GM19351 (cell line): ENCODE measurements around the gene NSMF.
"Not testable (repeated sequence)": the region's sequence is repeated elsewhere in the genome, so short reads cannot be mapped to it uniquely, and the experiment has no call there.

Experiments
- ATAC-seq: cut with Tn5 transposase; IDR thresholded peaks from one replicate; pipeline ENCODE4 v1.9.1; 2021; ENCODE audit warnings: mild to moderate bottlenecking, moderate library complexity; ENCODE audit not compliant: unreplicated experiment

NSMF gene

DNA sequence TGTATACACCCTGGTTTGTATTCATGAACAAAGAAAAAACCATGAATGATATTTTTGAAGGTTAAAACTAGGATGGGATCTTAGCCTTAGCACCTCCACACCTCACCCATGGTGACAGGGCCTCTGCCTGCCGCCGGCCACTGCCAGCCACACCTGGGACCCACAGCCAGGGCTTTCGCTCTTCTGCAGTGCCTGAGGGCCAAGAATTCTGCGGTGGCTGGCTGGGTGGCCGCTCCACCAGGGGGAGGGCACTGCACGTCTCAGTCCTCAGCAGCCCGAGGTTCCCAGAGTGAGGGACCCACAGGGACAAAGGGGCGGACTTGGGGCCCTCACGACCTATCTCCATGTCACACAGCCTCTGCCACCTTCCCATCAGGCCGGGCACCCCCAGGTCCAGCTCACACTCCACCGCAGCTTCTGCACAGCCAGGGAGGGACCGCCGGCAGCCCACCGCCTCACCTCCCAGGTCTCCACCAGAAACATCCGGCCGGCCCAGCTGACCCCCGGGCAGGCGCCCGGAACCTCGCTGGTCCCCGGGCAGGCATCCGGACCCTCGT, 43.0 kb downstream of the NSMF start:
- no peak for ATAC-seq

DNA sequence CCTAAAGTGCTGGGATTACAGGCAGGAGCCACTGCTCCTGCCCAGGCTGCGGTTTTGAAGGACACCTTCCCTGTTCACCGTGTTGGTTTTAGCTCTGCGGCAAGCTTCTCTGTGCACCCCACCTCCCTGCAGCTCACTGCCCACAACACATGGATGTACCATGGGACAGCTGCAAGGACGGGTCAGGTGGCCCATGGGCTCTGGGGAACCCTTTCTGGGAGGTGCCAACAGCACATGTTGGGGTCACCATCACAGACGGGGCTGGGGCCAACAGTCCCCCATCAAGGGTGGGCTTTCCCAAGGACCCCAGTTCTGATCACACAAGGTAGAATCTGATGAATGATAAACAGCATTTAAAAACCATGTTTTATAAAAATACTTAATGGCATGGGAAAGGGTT, 43.7 kb downstream of the NSMF start:
- no peak for ATAC-seq

DNA sequence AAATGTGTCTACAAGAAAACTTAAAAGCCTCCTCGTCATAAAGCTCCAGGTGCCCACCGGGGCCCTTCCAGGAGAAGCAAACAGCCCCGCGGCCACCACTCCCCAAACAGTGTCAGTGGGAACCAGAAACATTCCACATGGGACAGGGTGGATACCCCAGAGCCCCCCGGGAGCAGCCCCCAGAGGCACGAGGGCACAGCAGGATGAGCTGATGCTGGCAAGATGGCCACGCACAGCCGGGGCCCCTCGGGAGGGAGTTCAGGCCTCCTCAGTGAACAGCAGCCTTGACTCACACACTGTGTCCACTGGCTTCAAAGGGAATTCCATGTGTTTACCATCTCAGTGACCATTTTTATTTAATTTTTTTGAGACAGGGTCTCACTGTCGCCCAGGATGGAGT, 46.7 kb downstream of the NSMF start:
- no peak for ATAC-seq

DNA sequence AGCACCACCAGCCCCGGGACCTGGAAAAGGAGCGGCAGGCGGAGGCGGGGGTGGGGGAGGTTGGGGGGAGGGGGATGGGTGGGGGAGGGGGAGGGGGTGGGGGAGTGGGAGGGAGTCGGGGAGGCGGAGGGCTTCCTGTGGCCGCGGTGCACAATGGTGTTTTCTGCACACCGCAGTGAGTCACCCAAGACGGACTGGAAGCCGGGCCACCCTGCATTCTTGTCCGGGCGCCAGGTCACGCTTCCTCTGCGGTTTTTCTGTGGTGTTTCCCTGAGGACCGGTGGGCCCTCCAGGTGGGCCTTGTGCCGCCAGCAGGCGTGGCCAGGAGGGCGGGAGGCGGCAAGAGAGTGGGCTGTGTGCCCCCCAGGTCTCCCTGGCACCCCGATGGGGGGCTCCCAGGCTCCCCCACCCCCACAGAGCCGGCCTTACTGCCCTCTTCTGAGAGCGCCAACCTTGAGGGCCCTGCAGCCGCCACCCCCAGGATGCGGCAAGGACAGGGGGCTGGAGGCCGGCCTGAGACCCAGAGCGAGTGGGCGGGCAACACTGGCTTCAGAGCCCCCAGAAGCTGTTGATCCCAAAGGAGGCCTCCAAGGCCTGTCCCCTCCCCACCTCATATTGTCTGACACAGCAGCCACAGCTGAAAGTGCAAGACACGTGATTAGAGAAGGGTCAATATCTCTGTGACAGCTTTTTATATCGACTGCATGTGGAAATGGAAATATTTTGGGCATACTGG, 47.3 kb downstream of the NSMF start:
- ATAC-seq, result no peak

DNA sequence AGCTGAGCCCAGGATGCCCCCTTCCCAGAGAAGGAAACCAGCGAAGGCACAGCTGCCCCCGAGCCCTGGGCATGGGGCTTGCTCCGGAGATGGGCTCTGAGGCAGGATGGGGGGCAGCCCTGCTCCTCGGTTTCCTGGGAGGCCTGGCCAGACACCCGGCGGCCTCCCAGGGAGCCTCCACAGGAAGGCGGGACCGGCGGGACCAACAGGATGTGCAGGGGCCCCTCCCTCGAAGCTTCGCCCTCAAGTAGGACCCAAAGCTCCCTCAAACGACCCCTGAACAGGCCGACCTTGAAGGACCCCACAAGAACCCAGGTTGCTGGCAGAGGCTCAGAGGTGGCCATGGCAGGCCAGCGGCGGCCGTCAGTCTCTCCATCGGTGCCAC, 47.9 kb downstream of the NSMF start:
- ATAC-seq, result no peak

DNA sequence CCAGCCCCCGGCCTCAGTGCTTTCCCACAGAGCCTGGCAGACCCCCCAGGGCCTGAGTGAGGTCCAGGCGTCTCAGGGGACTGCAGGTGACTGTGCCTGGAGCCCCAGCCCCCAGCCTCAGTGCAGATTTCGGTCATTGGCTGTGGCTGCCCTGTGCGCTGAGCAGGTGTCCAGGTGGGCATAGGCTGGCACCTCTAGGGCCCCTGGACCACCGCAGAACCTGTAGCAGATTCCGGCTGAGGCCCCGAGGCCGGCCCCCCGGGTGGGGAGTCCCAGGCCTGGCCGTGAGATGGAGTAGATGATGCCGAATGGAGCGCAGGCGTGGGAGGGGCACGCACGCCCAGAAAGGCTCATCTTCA, 48.3 kb downstream of the NSMF start:
- no peak for ATAC-seq

DNA sequence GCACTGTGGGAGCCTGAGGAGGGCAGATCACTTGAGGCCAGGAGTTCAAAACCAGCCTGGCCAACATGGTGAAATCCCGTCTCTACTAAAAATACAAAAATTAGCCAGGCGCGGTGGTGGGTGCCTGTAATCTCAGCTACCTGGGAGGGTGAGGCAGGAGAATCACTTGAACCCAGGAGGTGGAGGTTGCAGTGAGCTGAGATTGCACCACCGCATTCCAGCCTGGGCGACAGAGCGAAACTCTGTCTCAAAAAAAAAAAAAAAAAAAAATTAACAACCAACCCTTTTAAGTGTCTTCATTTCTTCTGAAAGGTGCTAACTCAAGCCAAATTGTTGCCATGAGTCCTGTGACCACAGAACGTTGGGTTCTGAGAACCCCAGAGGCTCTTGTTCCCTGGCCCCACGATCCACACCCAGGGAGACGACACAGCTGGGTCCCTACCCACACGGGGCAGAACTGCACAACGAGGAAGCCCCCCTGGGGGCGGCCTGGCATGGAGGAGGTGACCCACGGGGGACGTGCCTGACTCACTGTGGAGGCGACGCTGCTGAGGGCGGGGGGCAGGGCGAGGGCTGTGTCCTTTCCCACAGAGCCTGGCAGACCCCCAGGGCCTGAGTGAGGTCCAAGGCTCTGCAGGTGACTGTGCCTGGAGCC, 48.8 kb downstream of the NSMF start:
- ATAC-seq, result not testable (repeated sequence)

DNA sequence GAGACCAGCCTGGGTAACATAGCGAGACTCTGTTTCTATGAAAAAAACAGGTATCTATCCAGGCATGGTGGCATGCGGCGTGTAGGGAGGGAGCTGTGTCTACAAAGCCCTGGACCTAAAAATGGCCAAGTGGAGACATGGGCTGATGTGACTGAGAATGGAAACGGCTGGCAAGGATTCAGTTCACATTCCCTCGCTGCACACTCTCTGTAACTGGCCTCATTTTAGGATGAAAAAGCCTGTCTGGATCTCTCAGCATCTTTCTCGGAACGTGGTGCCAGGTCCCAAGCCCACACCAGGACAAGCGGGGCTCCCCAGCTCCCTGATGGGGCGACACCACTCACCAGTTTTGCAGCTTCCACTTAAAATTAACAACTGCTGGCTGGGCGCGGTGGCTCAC, 49.6 kb downstream of the NSMF start:
- ATAC-seq, result no peak

DNA sequence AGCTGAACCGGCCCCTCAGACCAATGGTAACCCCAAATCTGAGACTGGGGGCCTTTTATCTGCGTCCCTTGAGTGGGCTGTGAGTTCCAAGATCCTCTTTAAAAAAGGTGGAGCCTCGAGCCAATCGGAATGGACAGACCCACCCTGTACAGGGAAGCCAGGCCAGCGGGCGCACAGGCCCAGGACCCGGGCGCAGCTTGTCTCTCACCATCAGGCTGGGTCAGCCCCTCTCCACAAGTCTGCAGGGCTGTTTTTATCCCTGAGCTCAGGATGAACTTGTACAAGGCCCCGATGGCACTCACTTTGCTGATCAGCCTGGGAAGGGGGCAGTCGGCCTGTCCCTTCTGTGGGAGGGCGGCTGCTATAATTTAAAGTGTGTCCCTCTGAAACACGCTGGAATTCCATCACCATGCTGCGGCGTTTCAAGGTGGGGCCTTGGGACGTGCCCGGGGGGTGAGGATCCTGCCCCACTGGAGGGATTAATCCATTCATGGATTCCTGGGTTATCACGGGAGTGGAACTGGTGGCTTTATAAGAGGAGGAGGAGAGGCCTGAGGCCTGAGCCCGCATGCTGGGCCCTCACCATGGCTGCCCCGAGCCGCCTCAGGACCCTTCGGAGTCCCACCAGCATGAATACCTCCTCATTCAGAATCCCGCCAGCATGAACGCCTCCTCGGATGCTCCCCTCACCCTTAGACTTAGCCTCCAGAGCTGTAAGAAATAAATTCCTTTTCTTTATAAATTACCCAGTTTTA, 50.3 kb downstream of the NSMF start:
- ATAC-seq, result no peak

DNA sequence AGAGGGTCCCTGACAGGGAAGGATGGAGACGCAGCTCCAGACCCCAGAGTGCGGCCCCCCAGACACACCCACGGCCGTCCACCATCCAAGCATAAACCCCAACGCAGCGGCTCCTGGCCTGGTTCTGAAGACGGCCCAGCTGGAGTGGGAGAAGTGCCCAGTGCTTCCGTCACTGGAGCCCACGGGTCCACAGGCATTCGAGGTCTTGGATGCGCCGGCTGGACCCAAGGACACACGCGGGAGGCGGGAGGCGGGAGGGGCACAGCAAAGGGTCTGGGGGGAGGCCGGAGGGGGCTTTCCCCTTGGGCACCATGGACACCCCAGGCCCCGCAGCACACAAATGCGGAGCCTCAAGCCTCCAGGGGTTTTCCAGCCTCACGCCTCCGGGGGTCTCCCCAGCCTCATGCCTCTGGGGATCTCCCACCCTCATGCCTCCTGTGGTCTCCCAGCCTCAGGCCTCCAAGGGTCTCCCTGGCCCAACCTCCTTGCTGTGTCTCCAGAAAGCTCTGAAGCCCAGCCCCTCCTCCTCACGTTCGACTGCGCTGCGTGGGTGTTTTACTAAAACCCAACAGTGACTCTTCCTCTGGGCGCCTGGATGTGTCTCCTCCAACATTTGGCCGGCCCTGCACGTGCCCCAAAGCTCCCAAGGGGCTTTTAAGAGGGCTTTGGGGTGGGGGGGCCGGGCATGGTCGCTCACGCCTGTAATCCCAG, 51.4 kb downstream of the NSMF start:
- no peak for ATAC-seq

DNA sequence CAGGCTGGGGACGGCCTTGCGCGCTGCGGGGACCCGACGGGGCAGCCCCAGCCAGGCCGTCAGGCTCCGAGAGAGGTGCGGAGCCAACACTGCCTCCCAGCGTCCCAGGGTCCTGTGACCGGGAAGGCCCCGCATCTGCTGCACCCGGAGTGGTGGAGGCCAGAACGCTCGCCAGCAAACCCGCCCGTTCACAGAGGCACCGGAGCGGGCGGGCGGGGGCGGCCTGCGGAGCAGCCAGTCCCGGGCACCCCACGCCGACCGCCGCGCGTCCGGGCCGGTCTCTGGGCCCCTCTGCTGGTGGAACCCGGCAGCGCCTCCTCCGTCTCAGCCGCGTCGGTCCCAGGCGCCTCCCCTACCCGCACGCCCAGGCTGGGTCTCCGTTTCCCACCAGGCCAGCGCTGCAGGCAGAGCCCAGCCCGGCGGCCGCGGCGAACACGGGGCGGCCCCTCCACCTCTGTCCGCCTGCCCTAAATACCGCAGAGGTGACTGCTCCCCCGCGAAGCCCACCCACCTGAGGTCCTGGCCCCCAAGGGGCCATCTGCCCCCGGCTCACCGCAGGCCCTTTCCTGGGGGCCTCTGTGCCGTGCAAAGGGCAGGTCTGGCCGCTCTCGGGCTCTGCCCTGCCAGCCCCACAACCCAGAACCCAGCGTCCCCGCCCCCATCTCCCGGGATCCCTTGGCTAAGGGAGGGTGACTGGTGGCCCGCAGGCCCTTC, 52.1 kb downstream of the NSMF start:
- no peak for ATAC-seq

DNA sequence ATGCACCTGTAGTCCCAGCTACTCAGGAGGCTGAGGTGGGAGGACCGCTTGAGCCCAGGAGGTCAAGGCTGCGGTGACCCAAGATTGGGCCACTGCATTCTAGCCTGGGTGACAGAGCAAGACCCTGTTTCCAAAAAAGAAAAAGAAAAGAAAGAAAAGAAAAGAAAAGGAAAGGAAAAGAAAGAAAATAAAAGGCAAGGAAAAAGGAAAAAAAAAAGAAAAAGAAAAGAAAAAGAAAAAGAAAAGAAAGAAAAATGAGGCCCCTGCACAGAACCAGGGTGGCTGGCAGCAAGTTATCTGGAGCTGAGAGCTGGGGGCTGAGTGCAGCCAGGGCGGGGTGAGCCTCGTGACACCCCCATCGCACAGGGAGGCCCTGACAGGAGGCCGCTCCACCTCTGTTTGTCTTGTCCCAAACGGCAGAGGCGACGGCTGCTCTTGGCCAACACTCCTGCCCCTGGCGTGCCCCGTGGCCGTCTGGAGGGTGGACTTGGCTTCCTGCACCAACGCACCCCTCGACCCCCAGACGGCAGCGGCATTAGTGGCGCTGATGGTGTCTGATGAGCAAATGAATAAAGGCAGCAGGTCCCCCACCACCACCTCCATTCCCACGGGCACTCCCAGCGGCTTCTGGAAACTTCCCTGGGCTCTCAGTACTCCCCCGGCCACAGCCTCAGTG, 52.9 kb downstream of the NSMF start:
- no peak for ATAC-seq

DNA sequence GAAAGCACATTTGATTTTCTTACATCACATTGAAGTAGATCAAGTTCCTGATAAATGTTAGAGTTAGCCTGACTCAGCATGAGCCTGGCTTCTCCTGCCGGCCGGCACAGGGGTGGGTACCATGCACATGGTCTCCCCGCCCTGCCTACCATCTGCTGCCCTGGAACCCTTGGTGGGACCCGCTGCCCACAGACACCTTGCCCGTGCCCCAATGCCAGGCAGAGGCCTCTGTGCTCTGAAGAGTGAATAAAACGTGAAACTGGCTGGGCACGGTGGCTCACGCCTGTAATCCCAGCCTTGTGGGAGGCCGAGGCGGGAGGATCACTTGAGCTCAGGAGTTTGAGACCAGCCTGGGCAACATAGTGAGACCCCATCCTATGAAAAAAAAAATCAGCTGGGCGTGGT, 53.5 kb downstream of the NSMF start:
- no peak for ATAC-seq

DNA sequence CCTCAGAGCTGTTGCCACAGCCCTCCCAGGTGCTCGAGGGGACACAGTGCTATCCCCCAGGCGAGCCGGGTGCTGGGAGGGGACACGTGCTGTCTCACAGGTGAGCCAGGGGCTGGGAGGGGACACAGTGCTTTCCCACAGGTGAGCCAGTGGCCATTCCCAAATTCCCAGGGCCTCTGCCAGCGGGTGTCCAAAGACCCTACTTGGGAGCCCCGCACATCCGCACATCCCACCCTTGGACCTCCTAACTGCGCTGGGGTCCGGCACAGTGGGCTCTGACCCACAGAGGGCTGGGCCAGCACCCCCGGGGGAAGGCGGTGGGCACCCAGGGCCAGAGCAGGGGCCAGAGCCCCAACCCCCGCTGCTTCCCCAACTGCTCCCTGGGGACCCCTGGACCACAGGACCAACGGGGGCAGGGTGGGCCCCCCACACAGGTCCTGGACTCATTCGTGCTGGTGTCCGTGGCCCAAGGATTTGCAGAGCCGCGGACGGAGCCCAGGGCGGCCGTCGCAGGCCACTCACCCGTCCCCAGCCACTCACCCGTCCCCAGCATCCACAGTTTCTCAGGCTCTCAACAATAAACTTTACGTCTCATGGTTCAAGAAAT, 54.1 kb downstream of the NSMF start:
- ATAC-seq, result no peak

DNA sequence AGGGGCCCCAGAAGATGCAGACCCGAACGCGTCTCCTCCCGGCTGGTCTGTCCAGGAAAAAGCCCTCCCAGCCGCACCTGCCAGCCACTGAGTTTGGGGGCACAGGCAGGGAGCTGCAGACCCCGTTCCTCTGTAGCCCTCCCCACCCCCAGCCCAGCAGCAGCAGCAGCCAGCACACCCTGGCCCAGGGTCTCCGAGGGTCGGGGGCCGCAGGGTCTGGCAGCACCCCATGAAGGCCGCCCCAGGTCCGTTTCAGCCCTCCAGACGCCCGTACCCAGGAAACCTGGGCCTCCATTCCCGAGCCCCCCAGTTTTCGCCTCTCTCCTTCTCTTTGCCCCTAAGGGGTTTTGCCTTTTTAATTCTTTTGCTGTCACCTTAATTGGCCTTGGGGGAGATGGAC, 55.9 kb downstream of the NSMF start:
- no peak for ATAC-seq

DNA sequence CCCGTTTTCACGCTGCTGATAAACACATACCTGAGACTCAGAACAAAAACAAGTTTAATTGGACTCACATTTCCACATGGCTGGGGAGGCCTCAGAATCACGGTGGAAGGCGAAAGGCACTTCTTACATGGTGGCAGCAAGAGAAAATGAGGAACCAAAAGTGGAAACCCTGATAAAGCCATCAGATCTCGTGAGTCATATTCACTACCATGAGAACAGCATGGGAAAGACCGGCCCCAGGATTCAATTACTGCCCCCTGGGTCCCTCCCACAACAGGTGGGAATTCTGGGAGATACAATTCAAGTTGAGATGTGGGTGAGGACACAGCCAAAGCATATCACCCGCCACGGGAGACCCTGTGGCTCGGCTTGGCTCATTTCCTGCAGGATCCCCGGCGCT, 56.4 kb downstream of the NSMF start:
- no peak for ATAC-seq

DNA sequence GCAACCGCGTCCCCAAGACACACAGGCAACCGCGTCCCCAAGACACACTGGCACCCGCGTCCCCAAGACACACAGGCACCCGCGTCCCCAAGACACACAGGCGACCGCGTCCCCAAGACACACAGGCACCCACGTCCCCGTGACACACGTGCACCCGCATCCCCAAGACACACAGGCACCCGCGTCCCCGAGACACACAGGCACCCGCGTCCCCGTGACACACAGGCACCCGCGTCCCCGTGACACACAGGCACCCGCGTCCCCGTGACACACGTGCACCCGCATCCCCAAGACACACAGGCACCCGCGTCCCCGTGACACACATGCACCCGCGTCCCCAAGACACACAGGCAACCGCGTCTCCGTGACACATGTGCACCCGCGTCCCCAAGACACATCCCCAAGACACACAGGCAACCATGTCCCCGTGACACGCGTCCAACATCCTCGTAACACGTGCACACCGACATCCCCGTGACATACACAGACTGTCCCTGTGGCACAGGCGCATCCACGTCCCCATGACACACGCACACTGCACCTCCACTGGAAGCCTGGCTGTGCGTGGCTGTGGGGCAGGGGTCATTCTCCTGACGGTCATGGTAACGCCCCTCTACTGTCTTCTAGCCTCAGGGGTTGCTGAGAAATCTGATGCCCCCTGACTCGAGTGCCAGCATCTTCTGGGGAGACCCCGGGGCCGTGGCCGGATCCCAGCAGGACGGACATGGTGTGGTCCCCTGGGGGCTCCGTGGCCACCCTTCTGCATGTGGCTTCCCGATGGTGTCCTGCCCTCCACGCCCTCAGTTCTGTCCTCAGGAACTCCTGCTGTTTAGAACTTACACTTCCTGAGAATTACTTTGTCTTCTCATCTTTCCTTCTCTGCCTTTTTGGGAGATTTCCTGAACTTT, 60.3 kb downstream of the NSMF start:
- ATAC-seq, result no peak

DNA sequence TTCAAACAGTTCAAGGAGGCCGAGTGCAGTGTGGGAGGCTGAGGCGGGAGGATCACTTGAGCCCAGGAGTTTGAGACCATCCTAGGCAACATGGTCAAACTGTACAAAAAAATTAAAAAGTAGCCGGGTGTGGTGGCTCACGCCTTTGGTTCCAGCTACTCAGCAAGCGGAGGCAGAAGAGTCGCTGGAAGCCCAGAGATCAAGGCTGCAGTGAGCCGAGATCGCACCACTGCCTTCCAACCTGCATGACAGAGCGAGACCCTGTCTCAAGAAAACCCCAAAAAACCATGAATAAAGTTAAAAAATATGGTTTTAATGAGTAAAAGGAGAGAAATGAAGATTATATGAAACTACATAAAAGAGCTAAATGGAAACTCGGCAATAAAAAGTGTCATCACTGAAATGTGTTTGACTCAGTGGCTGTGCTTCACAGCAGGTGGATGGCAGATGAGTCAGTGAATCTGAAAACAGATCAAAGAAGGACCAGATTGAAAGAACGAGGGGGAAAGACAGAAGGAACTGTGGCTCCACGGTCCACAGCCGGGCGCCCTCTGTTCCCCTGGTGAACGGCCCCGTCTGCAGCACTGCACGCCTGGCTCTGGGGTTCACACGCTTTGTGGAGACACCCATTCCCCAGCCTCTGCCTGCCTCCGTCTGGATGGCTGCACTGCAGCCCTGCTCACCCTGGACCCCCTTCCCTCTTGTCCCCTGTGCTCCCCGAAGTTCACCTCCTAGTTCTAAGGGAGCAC, 61.3 kb downstream of the NSMF start:
- ATAC-seq, result no peak
